Measurements from ENCODE around the gene CCDC112. TPM values are rescaled to one million over a fixed set of nuclear protein-coding genes. Genes with fewer than 3 reads are reported as not detected.

The CCDC112 gene
- total and polyA plus RNA-seq, 2 of the 13 experiments (the other 11 are each of a cell fraction or from before 2014, with no cell fraction given), result 1.1 to 2.8 TPM

DNA sequence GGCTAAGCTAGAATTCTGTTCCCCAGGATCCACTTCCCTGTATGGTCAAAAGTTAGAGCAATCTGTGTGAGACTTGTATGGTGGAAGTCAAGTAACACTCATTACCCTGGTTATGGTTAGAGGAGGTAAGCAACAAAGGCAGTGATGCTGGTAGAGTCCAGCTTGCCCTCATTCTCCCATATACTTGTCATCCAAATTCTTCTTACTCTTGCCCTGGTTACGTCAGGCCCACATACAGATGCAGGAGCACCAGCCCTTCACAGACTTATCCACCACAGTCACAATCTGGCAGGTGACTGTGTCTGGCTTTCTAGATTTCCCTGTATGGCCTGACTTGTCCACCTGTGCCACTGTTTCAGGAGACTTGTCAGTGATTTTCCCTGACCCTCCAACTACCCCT lies 69.2 kb downstream of the CCDC112 start:
- H4K20me1 ChIP-seq (ENCODE audit: insufficient read depth, low read length), result no peaks in the 10 kb centered on the region; the same call in 1 of the 2 replicates
- H3K36me3 ChIP-seq (replicated peaks in 1 of 2; ENCODE audit: control insufficient read depth in 1 of 2, insufficient read depth in 2 of 2, low read length in 2 of 2), result peaks cover 6 to 56% of the 10 kb centered on the region in 2 experiments; a peak in 4 of 5 replicates
- no TSS peak for BruUV-seq (replicated peaks)
- TF ChIP-seq RCOR2 (CRISPR knock-in tag; IDR thresholded peaks at IDR 0.05) (no peak), ZKSCAN1 (IDR thresholded peaks at IDR 0.05; ENCODE audit: low read length) (no peak), ZNF136 (CRISPR knock-in tag; IDR thresholded peaks at IDR 0.05; ENCODE audit: low read depth) (no peak), SNAI1 (CRISPR knock-in tag; IDR thresholded peaks at IDR 0.05; ENCODE audit: borderline replicate concordance) (no peak), FOXP1 (IDR thresholded peaks at IDR 0.05) (no peak), FOXP1 (CRISPR knock-in tag; IDR thresholded peaks at IDR 0.05) (no peak), ZNF780A (CRISPR knock-in tag; IDR thresholded peaks at IDR 0.05) (no peak), U2AF1 (optimal IDR thresholded peaks at IDR 0.05; ENCODE audit: low read depth, low read length) (no peak)
- TF ChIP-seq, protein P1, sequence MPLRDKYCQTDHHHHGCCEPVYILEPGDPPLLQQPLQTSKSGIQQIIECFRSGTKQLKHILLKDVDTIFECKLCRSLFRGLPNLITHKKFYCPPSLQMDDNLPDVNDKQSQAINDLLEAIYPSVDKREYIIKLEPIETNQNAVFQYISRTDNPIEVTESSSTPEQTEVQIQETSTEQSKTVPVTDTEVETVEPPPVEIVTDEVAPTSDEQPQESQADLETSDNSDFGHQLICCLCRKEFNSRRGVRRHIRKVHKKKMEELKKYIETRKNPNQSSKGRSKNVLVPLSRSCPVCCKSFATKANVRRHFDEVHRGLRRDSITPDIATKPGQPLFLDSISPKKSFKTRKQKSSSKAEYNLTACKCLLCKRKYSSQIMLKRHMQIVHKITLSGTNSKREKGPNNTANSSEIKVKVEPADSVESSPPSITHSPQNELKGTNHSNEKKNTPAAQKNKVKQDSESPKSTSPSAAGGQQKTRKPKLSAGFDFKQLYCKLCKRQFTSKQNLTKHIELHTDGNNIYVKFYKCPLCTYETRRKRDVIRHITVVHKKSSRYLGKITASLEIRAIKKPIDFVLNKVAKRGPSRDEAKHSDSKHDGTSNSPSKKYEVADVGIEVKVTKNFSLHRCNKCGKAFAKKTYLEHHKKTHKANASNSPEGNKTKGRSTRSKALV (CRISPR knock-in tag; IDR thresholded peaks at IDR 0.05), result no peak
- TF ChIP-seq, protein P2, sequence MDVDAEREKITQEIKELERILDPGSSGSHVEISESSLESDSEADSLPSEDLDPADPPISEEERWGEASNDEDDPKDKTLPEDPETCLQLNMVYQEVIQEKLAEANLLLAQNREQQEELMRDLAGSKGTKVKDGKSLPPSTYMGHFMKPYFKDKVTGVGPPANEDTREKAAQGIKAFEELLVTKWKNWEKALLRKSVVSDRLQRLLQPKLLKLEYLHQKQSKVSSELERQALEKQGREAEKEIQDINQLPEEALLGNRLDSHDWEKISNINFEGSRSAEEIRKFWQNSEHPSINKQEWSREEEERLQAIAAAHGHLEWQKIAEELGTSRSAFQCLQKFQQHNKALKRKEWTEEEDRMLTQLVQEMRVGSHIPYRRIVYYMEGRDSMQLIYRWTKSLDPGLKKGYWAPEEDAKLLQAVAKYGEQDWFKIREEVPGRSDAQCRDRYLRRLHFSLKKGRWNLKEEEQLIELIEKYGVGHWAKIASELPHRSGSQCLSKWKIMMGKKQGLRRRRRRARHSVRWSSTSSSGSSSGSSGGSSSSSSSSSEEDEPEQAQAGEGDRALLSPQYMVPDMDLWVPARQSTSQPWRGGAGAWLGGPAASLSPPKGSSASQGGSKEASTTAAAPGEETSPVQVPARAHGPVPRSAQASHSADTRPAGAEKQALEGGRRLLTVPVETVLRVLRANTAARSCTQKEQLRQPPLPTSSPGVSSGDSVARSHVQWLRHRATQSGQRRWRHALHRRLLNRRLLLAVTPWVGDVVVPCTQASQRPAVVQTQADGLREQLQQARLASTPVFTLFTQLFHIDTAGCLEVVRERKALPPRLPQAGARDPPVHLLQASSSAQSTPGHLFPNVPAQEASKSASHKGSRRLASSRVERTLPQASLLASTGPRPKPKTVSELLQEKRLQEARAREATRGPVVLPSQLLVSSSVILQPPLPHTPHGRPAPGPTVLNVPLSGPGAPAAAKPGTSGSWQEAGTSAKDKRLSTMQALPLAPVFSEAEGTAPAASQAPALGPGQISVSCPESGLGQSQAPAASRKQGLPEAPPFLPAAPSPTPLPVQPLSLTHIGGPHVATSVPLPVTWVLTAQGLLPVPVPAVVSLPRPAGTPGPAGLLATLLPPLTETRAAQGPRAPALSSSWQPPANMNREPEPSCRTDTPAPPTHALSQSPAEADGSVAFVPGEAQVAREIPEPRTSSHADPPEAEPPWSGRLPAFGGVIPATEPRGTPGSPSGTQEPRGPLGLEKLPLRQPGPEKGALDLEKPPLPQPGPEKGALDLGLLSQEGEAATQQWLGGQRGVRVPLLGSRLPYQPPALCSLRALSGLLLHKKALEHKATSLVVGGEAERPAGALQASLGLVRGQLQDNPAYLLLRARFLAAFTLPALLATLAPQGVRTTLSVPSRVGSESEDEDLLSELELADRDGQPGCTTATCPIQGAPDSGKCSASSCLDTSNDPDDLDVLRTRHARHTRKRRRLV (CRISPR knock-in tag; IDR thresholded peaks at IDR 0.05), result no peak
- ChIA-PET POLR2A (no interaction called here), CTCF (ENCODE audit: low intra/inter-chr PET ratio, low total read pairs) (no interaction called here)
- H3K4me2 ChIP-seq (ENCODE audit: low read depth, low read length), result no peak overlapping the region
- ATAC-seq (no peak), FAIRE-seq (no peak), DNase-seq (ENCODE audit: low spot score) (no peak)
- WGBS (ENCODE audit: low lambda C conversion rate), result 94% methylated on average over 1 of the region's 1 CpG
- H3K27ac ChIP-seq (ENCODE audit: extremely low read length, insufficient read depth, low read length), result no peak overlapping the region
- no peaks in the 10 kb centered on the region for H3K4me1 ChIP-seq (ENCODE audit: insufficient read depth, low read length)
- no peak overlapping the region for H2AFZ ChIP-seq (ENCODE audit: low read length)
- no peaks in the 10 kb centered on the region for H3K27me3 ChIP-seq (ENCODE audit: control insufficient read depth in 1 of 2, insufficient read depth in 2 of 2, low read length in 2 of 2)
- no peak overlapping the region for H3K9ac ChIP-seq (ENCODE audit: insufficient read depth, low read depth, low read length)
- in situ Hi-C loops (cut with HindIII; ENCODE audit: extremely low pct_ligation_motif_present, low pct_unique_long_range_greater_than_20kb) (no loop called here), intact Hi-C loops (cut with micrococcal nuclease; ENCODE audit: unreplicated experiment) (no loop called here)
- H3K4me3 ChIP-seq (replicated peaks in 1 of 3; ENCODE audit: insufficient read depth in 1 of 3, low read depth in 2 of 3, low read length in 3 of 3), result no peak overlapping the region
- no peaks in the 10 kb centered on the region for H3K9me3 ChIP-seq (ENCODE audit: low read length)
- no peaks in the 10 kb centered on the region for H3K79me2 ChIP-seq (ENCODE audit: insufficient read depth, low read length)

Small RNA genes within 50 kb of the gene (small RNA-seq; reads per million reads assigned to genes)
- 0 reads per million in 3 experiments for gene HMGN1P15 (ENCODE audit: insufficient read depth in 2 of 3, insufficient read length in 3 of 3, low read depth in 2 of 3, low replicate concordance in 1 of 3)

Other genes with a start within 250 kb of the CCDC112 start
- 2.0 and 2.4 TPM in 2 replicates for gene TRIM36, start 126.7 kb downstream of the CCDC112 start, total RNA-seq (2016; rRNA removed; fragmentation: Illumina TruSeq; extraction: Trizol)
- 1.4 and 1.7 TPM in 2 replicates for gene TRIM36, start 126.7 kb downstream of the CCDC112 start, polyA plus RNA-seq (2011; rRNA removed)
- 42.7 and 72.3 TPM in 2 replicates for gene PGGT1B, start 33.8 kb downstream of the CCDC112 start, total RNA-seq (2016; rRNA removed; fragmentation: Illumina TruSeq; extraction: Trizol)
- 2.4 and 2.9 TPM in 2 replicates for gene PGGT1B, start 33.8 kb downstream of the CCDC112 start, polyA plus RNA-seq (2011; rRNA removed)
- gene FEM1C, start 248.1 kb upstream of the CCDC112 start, total RNA-seq (2016; rRNA removed; fragmentation: Illumina TruSeq; extraction: Trizol), result 5.5 and 11.1 TPM in 2 replicates
- 6.1 and 8.3 TPM in 2 replicates for gene FEM1C, start 248.1 kb upstream of the CCDC112 start, polyA plus RNA-seq (2011; rRNA removed)